Karpas-422 (cell line): ENCODE measurements around the gene CFLAR. TPM values are rescaled to one million over a fixed set of nuclear protein-coding genes. Genes with fewer than 3 reads are reported as not detected.

Experiments used
- DNase-seq: peaks from one replicate; pipeline ENCODE4 v3.0.0-alpha.2; 2015
- H2AFZ ChIP-seq: fragments of 200-600 bp; sonication (generic); 2 replicates; pipeline ENCODE4 v1.6.1; 2014; ENCODE audit warnings: antibody characterized with exemption, low read length, mixed read lengths
- H3K27ac ChIP-seq: fragments of 200-600 bp; sonication (generic); 2 replicates; pipeline ENCODE4 v1.5.1; 2014; ENCODE audit warnings: mild to moderate bottlenecking, low read length, moderate library complexity
- H3K27me3 ChIP-seq: fragments of 200-600 bp; sonication (generic); 2 replicates; pipeline ENCODE4 v1.6.1; 2014; ENCODE audit warnings: low read length, mixed read lengths
- H3K36me3 ChIP-seq: fragments of 200-600 bp; sonication (generic); 2 replicates; pipeline ENCODE4 v1.6.1; 2014; ENCODE audit warnings: low read length, mixed read lengths; ENCODE audit not compliant: insufficient read depth
- H3K4me1 ChIP-seq: fragments of 200-600 bp; sonication (generic); 2 replicates; pipeline ENCODE4 v1.6.1; 2014; ENCODE audit warnings: mild to moderate bottlenecking, low read length, mixed read lengths
- H3K4me2 ChIP-seq: fragments of 200-600 bp; sonication (generic); 2 replicates; pipeline ENCODE4 v1.6.1; 2014; ENCODE audit warnings: low read length, low read depth, mild to moderate bottlenecking; ENCODE audit not compliant: poor library complexity, severe bottlenecking
- H3K4me3 ChIP-seq: fragments of 200-600 bp; sonication (generic); 2 replicates; pipeline ENCODE4 v1.5.1; 2014; ENCODE audit warnings: mild to moderate bottlenecking, antibody characterized with exemption, low read length, mixed read lengths
- H3K79me2 ChIP-seq: fragments of 200-600 bp; sonication (generic); 2 replicates; pipeline ENCODE4 v1.6.1; 2014; ENCODE audit warnings: mild to moderate bottlenecking, low read length, mixed read lengths
- H3K9ac ChIP-seq: fragments of 200-600 bp; sonication (generic); 2 replicates; pipeline ENCODE4 v1.6.0; 2014; ENCODE audit warnings: low read length
- H3K9me2 ChIP-seq: fragments of 200-600 bp; sonication (generic), shearing (Covaris generic); replicated peaks from 2 replicates; pipeline ENCODE4 v1.6.0; 2014; ENCODE audit warnings: mild to moderate bottlenecking, low read length, moderate library complexity; ENCODE audit not compliant: insufficient read depth
- H3K9me3 ChIP-seq: fragments of 300-700, 200-600 bp; sonication (generic); 2 replicates; pipeline ENCODE4 v1.6.1; 2014; ENCODE audit warnings: low read length, mixed read lengths
- H4K20me1 ChIP-seq: fragments of 200-600 bp; sonication (generic); 2 replicates; pipeline ENCODE4 v1.6.1; 2014; ENCODE audit warnings: mild to moderate bottlenecking, antibody characterized with exemption, low read length, low read depth; ENCODE audit not compliant: insufficient read depth
- total RNA-seq: library from RNA; depleted of rRNA; stranded (reverse); fragments of >200 nt; shearing (Covaris generic); gene quantifications from 2 replicates; pipeline ENCODE4 v1.2.3, GENCODE V29; 2014; ENCODE audit warnings: low replicate concordance

CFLAR gene
- total RNA-seq, 1 experiment from 2014 or later = 63.5 TPM

DNA sequence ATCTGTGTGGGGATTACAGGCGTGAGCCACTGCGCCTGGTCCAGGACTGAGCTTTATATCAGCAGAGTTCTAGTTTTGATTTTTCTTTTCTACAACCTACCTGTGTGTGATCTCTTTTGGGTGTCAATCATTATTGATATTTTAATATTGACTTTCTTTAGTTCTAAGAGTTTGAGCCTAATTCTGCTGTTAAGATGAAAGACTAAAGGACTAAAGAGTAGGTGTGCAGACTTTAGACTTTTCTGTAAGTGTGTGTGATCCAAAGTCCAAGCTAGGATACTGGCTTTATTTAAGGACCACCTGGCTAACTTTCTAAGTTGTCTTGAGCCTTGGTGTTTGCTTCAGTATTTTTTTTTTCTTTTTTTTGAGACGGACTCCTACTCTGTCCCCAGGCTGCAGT, 79.4 kb downstream of the CFLAR start:
- no peaks in the 10 kb centered on the region for H3K9me2 ChIP-seq
- no peak overlapping the region for H3K27ac ChIP-seq
- H3K79me2 ChIP-seq = no peaks in the 10 kb centered on the region
- no peaks in the 10 kb centered on the region for H3K27me3 ChIP-seq
- 0 out of 2 replicates have a peak, but pooled peaks cover 2% of the 10 kb centered on the region for H4K20me1 ChIP-seq
- no peak overlapping the region for H3K4me3 ChIP-seq
- no peak overlapping the region for H2AFZ ChIP-seq
- no peak overlapping the region for H3K9ac ChIP-seq
- no peaks in the 10 kb centered on the region for H3K9me3 ChIP-seq
- DNase-seq = no peak
- H3K4me1 ChIP-seq = peaks cover 11% of the 10 kb centered on the region
- H3K36me3 ChIP-seq = no peaks in the 10 kb centered on the region
- no peak overlapping the region for H3K4me2 ChIP-seq

GRCh38 chr2:201196003-201196402, 80.0 kb downstream of the CFLAR start:
- H3K9me2 ChIP-seq = no peaks in the 10 kb centered on the region
- DNase-seq = no peak
- no peak overlapping the region for H3K27ac ChIP-seq
- 0 out of 2 replicates have a peak, but pooled peaks cover 2% of the 10 kb centered on the region for H4K20me1 ChIP-seq
- H3K4me1 ChIP-seq = peaks cover 11% of the 10 kb centered on the region
- H3K4me3 ChIP-seq = no peak overlapping the region
- H3K4me2 ChIP-seq = no peak overlapping the region
- H3K79me2 ChIP-seq = no peaks in the 10 kb centered on the region
- H3K9me3 ChIP-seq = no peaks in the 10 kb centered on the region
- no peak overlapping the region for H3K9ac ChIP-seq
- no peak overlapping the region for H2AFZ ChIP-seq
- no peaks in the 10 kb centered on the region for H3K36me3 ChIP-seq
- H3K27me3 ChIP-seq = no peaks in the 10 kb centered on the region

DNA sequence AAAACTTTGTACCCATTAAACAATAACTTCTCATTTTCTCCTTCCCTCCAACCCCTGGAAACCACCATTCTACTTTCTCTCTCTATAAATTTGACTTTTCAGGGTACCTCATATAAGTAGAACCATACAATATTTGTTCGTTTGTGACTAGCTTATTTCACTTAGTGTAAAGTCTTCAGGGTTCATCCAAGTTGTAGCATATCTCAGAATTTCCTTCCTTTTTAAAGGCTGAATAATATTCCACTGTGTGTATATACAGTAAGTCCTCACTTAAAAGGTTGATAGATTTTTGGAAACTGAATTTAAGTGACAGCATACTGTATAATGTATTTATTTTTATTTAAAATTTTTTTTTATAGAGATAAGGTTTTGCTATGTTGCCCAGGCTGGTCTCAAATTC, 80.8 kb downstream of the CFLAR start:
- no peaks in the 10 kb centered on the region for H3K27me3 ChIP-seq
- H3K4me3 ChIP-seq = no peak overlapping the region
- H3K9me2 ChIP-seq = no peaks in the 10 kb centered on the region
- no peak overlapping the region for H3K4me2 ChIP-seq
- peaks cover 11% of the 10 kb centered on the region for H3K4me1 ChIP-seq
- H4K20me1 ChIP-seq = 0 out of 2 replicates have a peak, but pooled peaks cover 2% of the 10 kb centered on the region
- H3K36me3 ChIP-seq = no peaks in the 10 kb centered on the region
- no peak overlapping the region for H3K9ac ChIP-seq
- no peaks in the 10 kb centered on the region for H3K79me2 ChIP-seq
- no peak overlapping the region for H2AFZ ChIP-seq
- DNase-seq = no peak
- H3K27ac ChIP-seq = no peak overlapping the region
- H3K9me3 ChIP-seq = no peaks in the 10 kb centered on the region

- Histone ChIP-seq H3K36me3 (no peaks in the 10 kb centered on the region), H3K79me2 (no peaks in the 10 kb centered on the region), H3K9ac (no peak overlapping the region)
Observed at GRCh38 chr2:201197781-201198180, 81.8 kb downstream of the CFLAR start.

DNA sequence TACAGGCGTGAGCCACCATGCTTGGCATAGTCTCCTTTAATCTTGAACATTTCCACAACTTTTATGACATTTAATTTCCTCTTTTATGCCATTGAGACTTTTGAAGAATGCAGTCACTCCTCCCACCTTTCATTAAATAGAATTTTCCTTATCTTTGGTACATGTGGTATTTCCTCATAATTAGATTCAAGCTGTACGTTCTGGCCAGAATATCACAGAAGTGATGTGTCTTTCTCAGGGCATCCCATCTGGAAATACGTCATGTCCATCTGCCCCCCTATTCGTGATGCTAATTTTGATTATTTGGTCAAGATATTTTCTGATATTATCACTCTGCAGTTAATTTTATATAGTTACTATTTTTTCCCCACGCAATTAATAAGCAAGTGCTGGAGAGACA, 83.9 kb downstream of the CFLAR start:
- Histone ChIP-seq H4K20me1 (0 out of 2 replicates have a peak, but pooled peaks cover 2% of the 10 kb centered on the region), H2AFZ (no peak overlapping the region), H3K9me2 (no peaks in the 10 kb centered on the region), H3K4me1 (no peaks in the 10 kb centered on the region), H3K79me2 (no peaks in the 10 kb centered on the region), H3K9me3 (no peaks in the 10 kb centered on the region), H3K4me3 (no peak overlapping the region), H3K27ac (no peak overlapping the region), H3K4me2 (no peak overlapping the region), H3K27me3 (no peaks in the 10 kb centered on the region), H3K36me3 (no peaks in the 10 kb centered on the region), H3K9ac (no peak overlapping the region)
- no peak for DNase-seq

More at GRCh38 chr2:201197781-201198180, 81.8 kb downstream of the CFLAR start:
- H3K9me2 ChIP-seq = no peaks in the 10 kb centered on the region
- H4K20me1 ChIP-seq = 0 out of 2 replicates have a peak, but pooled peaks cover 2% of the 10 kb centered on the region
- H3K4me2 ChIP-seq = no peak overlapping the region
- H3K4me3 ChIP-seq = no peak overlapping the region
- no peaks in the 10 kb centered on the region for H3K9me3 ChIP-seq
- DNase-seq = no peak
- no peak overlapping the region for H3K27ac ChIP-seq
- H3K27me3 ChIP-seq = no peaks in the 10 kb centered on the region
- no peak overlapping the region for H2AFZ ChIP-seq
- peaks cover 11% of the 10 kb centered on the region for H3K4me1 ChIP-seq

GRCh38 chr2:201200345-201200744, 84.4 kb downstream of the CFLAR start:
- no peaks in the 10 kb centered on the region for H3K27me3 ChIP-seq
- no peaks in the 10 kb centered on the region for H3K9me2 ChIP-seq
- no peak overlapping the region for H2AFZ ChIP-seq
- no peak for DNase-seq
- no peaks in the 10 kb centered on the region for H3K79me2 ChIP-seq
- H4K20me1 ChIP-seq = 0 out of 2 replicates have a peak, but pooled peaks cover 2% of the 10 kb centered on the region
- H3K4me3 ChIP-seq = no peak overlapping the region
- no peaks in the 10 kb centered on the region for H3K4me1 ChIP-seq
- H3K27ac ChIP-seq = no peak overlapping the region
- no peak overlapping the region for H3K9ac ChIP-seq
- no peaks in the 10 kb centered on the region for H3K9me3 ChIP-seq
- no peak overlapping the region for H3K4me2 ChIP-seq
- no peaks in the 10 kb centered on the region for H3K36me3 ChIP-seq

DNA sequence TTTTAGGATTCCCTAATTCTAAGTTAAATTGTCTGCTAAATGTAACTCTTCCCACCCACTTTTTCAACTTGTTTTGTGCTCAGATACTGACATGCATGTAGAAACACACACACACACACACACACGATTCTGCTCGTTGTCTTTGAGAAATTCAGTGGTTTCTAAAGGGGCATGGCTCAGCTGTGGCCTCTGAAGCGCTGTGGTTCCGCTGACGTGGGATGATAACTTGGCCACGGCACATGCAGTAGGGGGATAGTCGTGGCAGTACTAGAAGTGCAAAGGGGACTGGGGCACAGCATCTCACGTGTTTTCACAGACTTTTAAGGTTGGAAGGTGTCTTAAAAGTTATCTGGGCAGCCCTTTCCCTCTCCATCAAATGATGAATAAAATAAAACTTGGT, 85.4 kb downstream of the CFLAR start:
- H3K27me3 ChIP-seq = no peaks in the 10 kb centered on the region
- H3K4me3 ChIP-seq = no peak overlapping the region
- H4K20me1 ChIP-seq = 0 out of 2 replicates have a peak, but pooled peaks cover 2% of the 10 kb centered on the region
- no peak overlapping the region for H3K4me2 ChIP-seq
- no peaks in the 10 kb centered on the region for H3K9me3 ChIP-seq
- H3K79me2 ChIP-seq = no peaks in the 10 kb centered on the region
- H3K4me1 ChIP-seq = no peaks in the 10 kb centered on the region
- H3K36me3 ChIP-seq = no peaks in the 10 kb centered on the region
- H2AFZ ChIP-seq = no peak overlapping the region
- no peak overlapping the region for H3K27ac ChIP-seq
- H3K9me2 ChIP-seq = no peaks in the 10 kb centered on the region
- no peak for DNase-seq
- no peak overlapping the region for H3K9ac ChIP-seq

- DNase-seq = no peak
- no peaks in the 10 kb centered on the region for H3K27me3 ChIP-seq
- no peaks in the 10 kb centered on the region for H3K9me2 ChIP-seq
- no peak overlapping the region for H3K4me3 ChIP-seq
- H3K36me3 ChIP-seq = no peaks in the 10 kb centered on the region
- H3K9me3 ChIP-seq = no peaks in the 10 kb centered on the region
- no peak overlapping the region for H3K4me2 ChIP-seq
- H3K4me1 ChIP-seq = peaks cover 15% of the 10 kb centered on the region
- H3K79me2 ChIP-seq = no peaks in the 10 kb centered on the region
- no peak overlapping the region for H2AFZ ChIP-seq
- H3K27ac ChIP-seq = no peak overlapping the region
- H4K20me1 ChIP-seq = no peaks in the 10 kb centered on the region
- no peak overlapping the region for H3K9ac ChIP-seq
Observed at GRCh38 chr2:201203916-201204654, 88.1 kb downstream of the CFLAR start.
